ENCODE measurements around the gene TXNRD1. TPM values are rescaled to one million over a fixed set of nuclear protein-coding genes. Genes with fewer than 3 reads are reported as not detected.
"Not testable (repeated sequence)": the region's sequence is repeated elsewhere in the genome, so short reads cannot be mapped to it uniquely, and the experiment has no call there.

Gene TXNRD1
- polyA plus RNA-seq, 6 donors from 2014 or later, result 19.5 to 26.9 (median 22.9) TPM

DNA sequence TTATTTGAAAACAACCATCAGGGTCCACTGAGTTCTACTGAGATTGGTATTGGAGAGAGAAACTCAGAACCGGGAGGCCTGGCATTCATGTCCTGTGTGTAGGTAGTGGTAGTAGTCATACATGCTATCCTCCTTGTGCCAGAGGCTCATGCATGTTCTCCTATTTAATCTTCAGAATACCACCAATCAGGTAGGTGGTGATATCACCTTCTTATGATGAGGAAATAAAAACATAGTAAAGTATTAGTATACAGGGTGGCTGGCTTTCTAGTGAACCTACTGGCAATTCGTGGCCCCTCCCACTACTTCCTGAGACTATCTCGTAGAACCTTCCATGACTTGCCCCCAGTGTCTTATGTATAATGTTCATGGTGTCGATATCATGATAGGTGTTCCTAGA is 47.4 kb downstream of the TXNRD1 start:
- Mint-ChIP-seq H3K4me3 (no peak overlapping the region), H3K27me3 (no peaks in the 10 kb centered on the region), H3K4me1 (no peaks in the 10 kb centered on the region), H3K9me3 (no peaks in the 10 kb centered on the region), H3K27ac (peak overlapping the region in 1 of 6 donors; percentile 24), H3K36me3 (no peaks in the 10 kb centered on the region)
- no peak for ATAC-seq (ENCODE audit: low read depth in 2 of 2)
- no peak for DNase-seq

DNA sequence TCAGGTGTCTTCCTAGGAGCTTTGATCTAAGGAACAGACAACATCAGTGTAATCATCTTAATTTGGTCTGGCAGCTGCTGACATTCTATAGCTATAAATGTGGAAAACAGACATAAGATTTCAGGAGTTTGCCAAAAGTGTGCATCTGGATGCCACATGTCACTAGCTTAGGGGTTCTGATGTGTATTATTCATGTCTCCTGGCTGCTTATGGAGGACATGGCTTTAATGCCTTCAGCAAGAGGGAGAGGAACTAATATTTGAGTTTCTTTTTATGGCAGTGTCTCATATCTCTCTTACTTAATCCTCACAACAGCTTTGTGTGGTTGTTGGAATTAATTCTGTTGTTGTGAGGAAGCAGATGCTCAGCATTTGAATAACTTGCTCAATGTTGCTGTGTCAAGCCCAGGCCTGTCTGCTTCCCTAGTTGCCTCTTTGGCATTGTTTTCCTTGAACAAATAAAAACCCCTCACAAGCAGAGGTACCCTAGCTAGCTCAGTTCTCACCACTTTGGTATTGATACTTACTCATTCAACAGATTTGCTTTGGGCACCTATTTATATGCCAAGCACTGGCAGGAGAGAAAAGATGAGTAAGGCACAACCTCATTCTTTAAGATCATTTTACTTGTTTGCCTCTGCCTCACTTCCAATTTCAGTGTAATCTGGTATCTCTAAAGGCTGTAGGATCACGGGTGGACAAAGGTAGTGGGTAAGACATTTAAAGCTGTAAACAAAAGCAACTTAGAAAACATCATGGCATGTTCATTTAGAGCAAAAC is 48.2 kb downstream of the TXNRD1 start:
- Mint-ChIP-seq H3K36me3 (no peaks in the 10 kb centered on the region), H3K27me3 (no peaks in the 10 kb centered on the region), H3K4me1 (no peaks in the 10 kb centered on the region), H3K9me3 (no peaks in the 10 kb centered on the region), H3K27ac (peak overlapping the region in 2 of 6 donors; percentile 24 to 49), H3K4me3 (no peak overlapping the region)
- ATAC-seq (ENCODE audit: low read depth in 2 of 2) (no peak), DNase-seq (no peak)

DNA sequence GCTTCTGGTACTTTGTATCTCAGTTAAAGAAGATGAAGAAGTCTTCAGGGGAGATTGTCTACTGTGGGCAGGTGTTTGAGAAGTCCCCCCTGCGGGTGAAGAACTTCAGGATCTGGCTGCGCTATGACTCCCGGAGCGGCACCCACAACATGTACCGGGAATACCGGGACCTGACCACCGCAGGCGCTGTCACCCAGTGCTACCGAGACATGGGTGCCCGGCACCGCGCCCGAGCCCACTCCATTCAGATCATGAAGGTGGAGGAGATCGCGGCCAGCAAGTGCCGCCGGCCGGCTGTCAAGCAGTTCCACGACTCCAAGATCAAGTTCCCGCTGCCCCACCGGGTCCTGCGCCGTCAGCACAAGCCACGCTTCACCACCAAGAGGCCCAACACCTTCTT is 49.9 kb downstream of the TXNRD1 start:
- not testable (repeated sequence) for H3K4me1 Mint-ChIP-seq; H3K9me3 Mint-ChIP-seq; H3K27me3 Mint-ChIP-seq; H3K4me3 Mint-ChIP-seq; H3K27ac Mint-ChIP-seq; H3K36me3 Mint-ChIP-seq; ATAC-seq (ENCODE audit: low read depth in 2 of 2); DNase-seq

GRCh38 chr12:104272938-104273337 is 57.4 kb downstream of the TXNRD1 start:
- Mint-ChIP-seq H3K27ac (no peak overlapping the region), H3K4me3 (no peak overlapping the region), H3K4me1 (peaks cover 10 to 13% (median 13%) of the 10 kb centered on the region in 3 donors), H3K27me3 (no peaks in the 10 kb centered on the region), H3K9me3 (no peaks in the 10 kb centered on the region), H3K36me3 (no peaks in the 10 kb centered on the region)
- DNase-seq (no peak), ATAC-seq (ENCODE audit: low read depth in 2 of 2) (no peak)

DNA sequence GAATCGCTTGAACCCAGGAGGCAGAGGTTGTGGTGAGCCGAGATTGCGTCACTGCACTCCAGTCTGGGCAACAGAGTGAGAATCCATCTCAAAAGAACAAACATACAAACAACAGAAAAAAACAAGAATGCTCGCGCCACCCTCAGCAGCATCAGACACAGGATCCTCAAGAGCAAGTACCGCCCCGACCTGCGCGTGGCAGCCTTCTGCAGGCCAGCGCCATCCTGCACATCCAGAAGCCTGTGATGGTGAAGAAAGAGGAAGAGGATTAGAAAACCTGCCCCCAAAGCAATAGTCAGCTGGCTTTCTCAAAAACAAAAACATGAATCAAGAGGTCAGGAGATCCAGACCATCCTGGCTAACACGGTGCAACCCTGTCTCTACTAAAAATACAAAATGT is 57.9 kb downstream of the TXNRD1 start:
- Mint-ChIP-seq H3K4me3 (no peak overlapping the region), H3K27ac (no peak overlapping the region), H3K27me3 (no peaks in the 10 kb centered on the region), H3K9me3 (no peaks in the 10 kb centered on the region), H3K4me1 (peaks cover 10 to 13% (median 13%) of the 10 kb centered on the region in 3 donors), H3K36me3 (no peaks in the 10 kb centered on the region)
- ATAC-seq (ENCODE audit: low read depth in 2 of 2), result no peak
- DNase-seq, result no peak

GRCh38 chr12:104274811-104275210 is 59.2 kb downstream of the TXNRD1 start:
- H3K27me3 Mint-ChIP-seq, result no peaks in the 10 kb centered on the region
- no peak overlapping the region for H3K4me3 Mint-ChIP-seq
- no peaks in the 10 kb centered on the region for H3K36me3 Mint-ChIP-seq
- H3K27ac Mint-ChIP-seq, result no peak overlapping the region
- no peaks in the 10 kb centered on the region for H3K9me3 Mint-ChIP-seq
- no peak for DNase-seq
- ATAC-seq (ENCODE audit: low read depth in 2 of 2), result no peak
- H3K4me1 Mint-ChIP-seq, result peaks cover 10 to 13% (median 13%) of the 10 kb centered on the region in 3 donors

DNA sequence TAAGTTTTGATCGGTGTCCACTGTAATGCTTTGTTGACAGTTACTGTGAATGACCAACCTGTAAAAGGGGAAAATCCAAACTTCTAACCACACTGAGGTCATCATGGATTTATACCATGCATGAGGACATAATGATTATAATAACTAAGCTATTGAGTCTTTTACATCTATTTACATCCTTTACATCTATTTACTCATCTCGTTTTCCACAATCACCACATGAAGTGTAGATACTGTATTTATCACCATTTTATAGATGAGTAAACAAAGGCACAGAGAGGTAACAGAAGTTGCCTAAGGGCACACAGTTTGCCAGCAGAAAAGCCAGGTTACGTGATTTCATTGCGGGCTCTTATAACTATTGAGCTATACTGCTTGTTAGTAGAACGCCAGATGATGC is 60.1 kb downstream of the TXNRD1 start:
- Mint-ChIP-seq H3K4me3 (peak overlapping the region in 6 of 8 donors; percentile 58 to 93 (median 86)), H3K27ac (peak overlapping the region in 2 of 6 donors; percentile 3 to 22)

GRCh38 chr12:104276273-104277131 is 60.9 kb downstream of the TXNRD1 start:
- Mint-ChIP-seq H3K9me3 (peaks cover 0 to 2% (median 0%) of the 10 kb centered on the region in 7 donors), H3K36me3 (no peaks in the 10 kb centered on the region), H3K4me1 (peaks cover 10 to 13% (median 13%) of the 10 kb centered on the region in 3 donors), H3K27ac (peak overlapping the region in 4 of 6 donors; percentile 3 to 88 (median 52)), H3K27me3 (peaks cover 0 to 9% (median 6%) of the 10 kb centered on the region in 3 donors), H3K4me3 (peak overlapping the region; percentile 58 to 93 (median 86))
- DNase-seq (peak; percentile 22), ATAC-seq (ENCODE audit: low read depth in 2 of 2) (peak; percentile 91 to 93)

More for the DNA sequence above, 60.1 kb downstream of the TXNRD1 start:
- Mint-ChIP-seq H3K27me3 (peaks cover 0 to 6% (median under 1%) of the 10 kb centered on the region in 3 donors), H3K9me3 (peaks cover 0 to 2% (median 0%) of the 10 kb centered on the region in 7 donors), H3K4me1 (peaks cover 10 to 13% (median 13%) of the 10 kb centered on the region in 3 donors), H3K36me3 (no peaks in the 10 kb centered on the region)
- no peak for ATAC-seq (ENCODE audit: low read depth in 2 of 2)
- DNase-seq, result no peak

DNA sequence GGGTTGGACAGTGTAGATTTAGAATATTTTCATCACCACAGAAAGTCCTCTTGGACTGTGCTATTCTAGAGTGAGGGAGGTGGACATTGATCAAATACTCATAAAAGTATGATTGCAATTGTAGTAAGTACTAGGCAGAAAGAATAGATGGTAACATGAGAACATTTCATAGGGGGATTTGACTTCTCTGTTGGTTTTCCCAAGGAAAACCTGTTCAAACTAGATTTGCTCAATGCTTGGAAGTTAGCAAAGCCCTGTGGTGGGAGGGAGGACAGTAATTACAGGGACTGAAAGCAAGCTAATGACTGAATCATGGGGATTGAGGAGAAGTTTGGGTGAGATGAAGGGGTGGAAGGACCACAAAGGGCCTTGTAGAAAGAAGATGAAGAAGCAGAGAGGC is 63.6 kb downstream of the TXNRD1 start:
- ATAC-seq (ENCODE audit: low read depth in 2 of 2) (no peak), DNase-seq (no peak)
- Mint-ChIP-seq H3K27me3 (peaks cover 4 to 15% (median 6%) of the 10 kb centered on the region in 3 donors), H3K27ac (no peak overlapping the region), H3K4me1 (peaks cover 10 to 13% (median 13%) of the 10 kb centered on the region in 3 donors), H3K36me3 (no peaks in the 10 kb centered on the region), H3K4me3 (no peak overlapping the region), H3K9me3 (peaks cover 0 to 2% (median 0%) of the 10 kb centered on the region in 7 donors)

- Mint-ChIP-seq H3K4me3 (no peak overlapping the region), H3K36me3 (no peaks in the 10 kb centered on the region), H3K27ac (peak overlapping the region in 1 of 6 donors; percentile 88), H3K4me1 (peaks cover 10 to 13% (median 13%) of the 10 kb centered on the region in 3 donors), H3K9me3 (peaks cover 0 to 2% (median 0%) of the 10 kb centered on the region in 7 donors), H3K27me3 (peaks cover 4 to 15% (median 6%) of the 10 kb centered on the region in 3 donors)
- ATAC-seq (ENCODE audit: low read depth in 2 of 2) (no peak), DNase-seq (no peak)
Measured at GRCh38 chr12:104280111-104280510, 64.5 kb downstream of the TXNRD1 start.

- ATAC-seq (ENCODE audit: low read depth in 2 of 2) (no peak), DNase-seq (no peak)
- Mint-ChIP-seq H3K36me3 (no peaks in the 10 kb centered on the region), H3K4me1 (peaks cover 8 to 13% (median 11%) of the 10 kb centered on the region in 3 donors), H3K9me3 (peaks cover 0 to 2% (median 0%) of the 10 kb centered on the region in 7 donors), H3K27me3 (peaks cover 4 to 15% (median 6%) of the 10 kb centered on the region in 3 donors), H3K27ac (no peak overlapping the region), H3K4me3 (no peak overlapping the region)
Measured at GRCh38 chr12:104280717-104281458, 65.3 kb downstream of the TXNRD1 start.

DNA sequence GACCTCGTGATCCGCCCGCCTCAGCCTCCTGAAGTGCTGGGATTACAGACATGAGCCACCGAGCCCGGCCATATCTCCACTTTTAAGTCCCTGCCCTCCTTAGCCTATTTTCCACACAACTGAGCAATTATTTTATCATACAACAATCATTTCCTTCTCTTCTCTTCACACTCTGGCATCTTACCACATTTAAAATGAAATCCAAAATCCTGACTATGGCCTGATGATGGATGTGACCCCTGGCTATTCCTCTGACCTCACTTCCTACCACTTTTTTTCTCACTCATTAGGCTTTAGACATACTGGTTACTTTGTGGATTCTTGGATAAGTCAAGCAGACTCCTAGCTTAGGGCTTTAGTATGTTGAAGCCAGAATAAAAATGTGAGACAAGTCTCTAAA is 66.1 kb downstream of the TXNRD1 start:
- peaks cover 0 to 2% (median 0%) of the 10 kb centered on the region in 7 donors for H3K9me3 Mint-ChIP-seq
- DNase-seq (no peak), ATAC-seq (ENCODE audit: low read depth in 2 of 2) (no peak)
- H3K27ac Mint-ChIP-seq, result peak overlapping the region in 1 of 6 donors; percentile 4
- peaks cover 2 to 13% (median 6%) of the 10 kb centered on the region in 3 donors for H3K4me1 Mint-ChIP-seq
- no peaks in the 10 kb centered on the region for H3K36me3 Mint-ChIP-seq
- H3K4me3 Mint-ChIP-seq, result no peak overlapping the region
- H3K27me3 Mint-ChIP-seq, result peaks cover 4 to 15% (median 6%) of the 10 kb centered on the region in 3 donors

- peaks cover 0 to 2% (median 0%) of the 10 kb centered on the region in 7 donors for H3K9me3 Mint-ChIP-seq
- peaks cover 7 to 13% (median 7%) of the 10 kb centered on the region in 3 donors for H3K4me1 Mint-ChIP-seq
- no peak for DNase-seq
- ATAC-seq (ENCODE audit: low read depth in 2 of 2), result no peak
- no peak overlapping the region for H3K27ac Mint-ChIP-seq
- H3K27me3 Mint-ChIP-seq, result peaks cover 4 to 15% (median 6%) of the 10 kb centered on the region in 3 donors
- H3K4me3 Mint-ChIP-seq, result no peak overlapping the region
- H3K36me3 Mint-ChIP-seq, result no peaks in the 10 kb centered on the region
Measured at GRCh38 chr12:104282109-104282508, 66.5 kb downstream of the TXNRD1 start.
